SIG-M5 treated with dmso at 0.1 percent for 504 hours (cell line): ENCODE measurements around the gene TTLL11.
"Not testable (repeated sequence)": the region's sequence is repeated elsewhere in the genome, so short reads cannot be mapped to it uniquely, and the experiment has no call there.

ENCODE experiments used
- DNase-seq: peaks from one replicate; lab custom pipeline; 2025; ENCODE audit not compliant: unreplicated experiment; lab: John Stamatoyannopoulos, UW

Gene TTLL11

DNA sequence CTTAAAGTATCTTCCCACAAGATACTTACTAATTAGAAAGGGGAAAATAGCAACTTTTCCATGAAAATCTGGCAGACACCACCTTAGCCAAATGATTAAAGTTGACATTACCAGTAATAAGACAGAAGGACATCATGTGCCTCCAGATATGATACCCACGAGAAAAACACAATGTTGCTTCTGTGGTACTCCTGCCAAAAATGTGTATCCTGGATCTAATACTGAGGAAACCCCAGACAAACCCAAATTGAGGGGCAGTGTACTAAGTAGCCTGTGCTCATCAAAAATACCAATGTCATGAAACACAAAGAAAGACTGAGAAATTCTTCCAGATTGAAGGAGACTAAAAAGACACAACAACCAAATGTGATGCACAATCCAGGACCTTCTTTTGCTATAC is 85.3 kb downstream of the TTLL11 start:
- no peak for DNase-seq

DNA sequence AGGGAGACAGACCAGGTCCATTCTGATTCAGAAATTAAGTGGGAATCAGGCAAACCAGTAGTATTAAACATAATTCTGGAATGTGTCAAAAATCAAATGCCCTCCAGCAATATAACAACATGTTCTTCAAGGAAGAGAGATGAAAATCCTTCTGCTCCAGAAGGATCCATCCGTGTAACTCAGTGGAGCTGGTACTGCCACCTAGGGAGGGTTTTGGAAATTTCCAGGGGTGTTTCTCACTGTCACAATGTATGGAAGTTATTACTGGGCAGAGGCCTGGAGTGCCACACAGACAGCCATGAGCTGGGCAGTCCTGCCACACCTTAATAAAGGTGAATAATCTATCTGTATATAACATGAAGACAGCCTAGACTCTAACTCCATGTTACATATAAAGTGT is 87.5 kb downstream of the TTLL11 start:
- peak; percentile 11 for DNase-seq

DNA sequence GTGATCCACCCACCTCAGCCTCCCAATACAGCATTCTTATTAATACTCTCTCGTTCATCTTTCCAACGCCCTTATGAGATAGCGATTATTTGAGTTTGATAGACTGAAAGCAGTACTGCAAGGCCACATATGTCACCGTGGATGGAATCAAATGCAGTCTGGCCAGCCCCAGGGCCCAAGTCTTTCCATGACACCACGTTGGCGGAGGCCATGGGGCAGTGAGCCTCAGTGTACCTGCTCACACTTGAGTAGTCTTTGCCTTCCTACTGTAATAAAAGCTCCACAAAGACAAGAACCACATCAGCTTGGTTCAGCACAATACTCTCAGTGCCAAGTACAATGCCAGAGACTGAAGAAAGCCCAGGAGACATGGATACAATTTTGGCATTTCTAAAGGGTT is 88.5 kb downstream of the TTLL11 start:
- DNase-seq: no peak

DNA sequence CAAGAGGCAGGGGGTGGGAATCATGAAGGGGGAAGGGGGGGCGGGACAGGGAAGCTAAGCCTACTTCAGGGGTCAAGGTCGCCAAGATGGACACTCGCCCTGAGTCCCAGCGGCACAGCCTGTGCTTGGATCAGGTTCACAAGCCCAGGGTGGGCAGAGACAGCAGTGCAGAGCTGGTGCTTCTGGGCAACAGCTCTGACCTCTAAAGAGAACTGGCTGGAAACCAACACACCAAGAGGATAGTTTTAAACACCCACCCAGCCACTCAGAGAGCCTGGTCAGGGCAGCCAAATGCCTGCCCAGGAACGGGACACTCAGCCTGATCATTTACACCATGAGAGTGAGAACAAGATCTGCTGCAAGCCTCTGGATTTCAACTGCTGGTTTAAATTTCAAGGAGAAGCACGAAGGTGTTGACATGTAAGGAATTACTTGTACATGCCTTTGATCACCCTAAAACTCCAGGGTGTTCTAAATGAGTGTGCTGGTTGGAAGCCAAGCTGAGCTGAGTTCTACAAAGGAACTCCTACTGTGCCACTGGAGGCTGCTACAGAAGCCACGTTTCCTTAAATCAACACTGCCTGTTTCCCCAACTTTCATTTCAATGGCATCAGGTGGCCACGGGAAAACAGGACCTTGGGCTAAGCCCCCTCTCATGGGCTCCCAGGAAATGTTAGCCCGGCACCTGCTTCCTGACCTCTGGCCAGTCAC is 91.5 kb downstream of the TTLL11 start:
- no peak for DNase-seq

DNA sequence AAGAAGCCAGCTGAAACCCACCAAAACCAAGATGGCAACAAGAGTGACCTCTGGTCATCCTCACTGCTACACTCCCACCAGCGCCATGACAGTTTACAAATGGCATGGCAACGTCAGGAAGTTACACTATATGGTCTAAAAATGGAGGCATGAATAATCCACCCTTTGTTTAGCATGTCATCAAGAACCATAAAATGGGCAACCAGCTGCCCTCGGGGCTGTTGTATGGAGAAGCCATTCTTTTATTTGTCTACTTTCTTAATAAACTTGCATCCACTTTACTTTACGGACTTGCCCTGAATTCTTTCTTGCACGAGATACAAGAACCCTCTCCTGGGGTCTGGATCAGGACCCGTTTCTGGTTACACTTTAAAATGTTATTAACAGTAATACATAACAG is 92.6 kb downstream of the TTLL11 start:
- DNase-seq: not testable (repeated sequence)

DNA sequence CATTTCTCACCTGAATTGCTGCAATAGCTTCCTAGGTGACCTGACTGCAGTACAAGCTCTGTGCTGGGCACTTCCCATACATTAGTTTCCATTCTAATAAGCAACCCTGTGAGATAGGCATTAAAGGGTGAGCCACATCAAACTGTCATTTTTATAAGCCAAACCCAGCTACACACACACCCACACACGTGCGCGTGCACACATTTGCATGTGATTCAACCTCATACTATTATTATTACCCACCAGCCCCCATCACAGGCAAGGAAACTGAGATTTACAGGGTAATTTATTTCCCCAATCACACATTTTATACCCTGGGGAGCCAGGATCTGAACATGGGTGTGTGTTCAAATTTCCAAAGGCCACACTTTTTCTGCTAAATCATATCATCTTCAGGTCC is 93.6 kb downstream of the TTLL11 start:
- DNase-seq: no peak

DNA sequence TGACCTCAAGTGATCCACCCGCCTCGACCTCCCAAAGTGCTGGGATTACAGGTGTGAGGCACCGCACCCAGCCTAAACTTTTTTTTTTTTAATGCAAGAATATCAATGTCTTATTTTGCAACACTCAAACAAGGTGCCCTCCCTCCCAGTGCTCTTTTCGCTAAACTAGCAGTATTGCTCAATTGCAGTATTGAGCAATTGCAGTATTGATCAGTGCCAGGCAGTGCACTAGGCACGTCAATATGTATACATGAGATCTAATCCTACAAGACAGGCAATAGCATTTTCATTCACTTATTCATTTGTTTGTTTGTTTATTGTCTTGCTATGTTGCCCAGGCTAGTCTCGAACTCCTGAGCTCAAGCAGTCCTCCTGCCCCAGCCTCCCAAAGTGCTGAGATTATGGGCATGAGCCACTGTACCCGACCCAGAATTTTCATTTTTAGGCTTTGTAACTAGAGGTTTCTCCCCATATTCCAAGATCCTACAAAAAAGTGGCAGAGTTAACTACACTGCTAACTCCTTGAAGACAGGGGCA is 94.5 kb downstream of the TTLL11 start:
- peak; percentile 3 for DNase-seq

DNA sequence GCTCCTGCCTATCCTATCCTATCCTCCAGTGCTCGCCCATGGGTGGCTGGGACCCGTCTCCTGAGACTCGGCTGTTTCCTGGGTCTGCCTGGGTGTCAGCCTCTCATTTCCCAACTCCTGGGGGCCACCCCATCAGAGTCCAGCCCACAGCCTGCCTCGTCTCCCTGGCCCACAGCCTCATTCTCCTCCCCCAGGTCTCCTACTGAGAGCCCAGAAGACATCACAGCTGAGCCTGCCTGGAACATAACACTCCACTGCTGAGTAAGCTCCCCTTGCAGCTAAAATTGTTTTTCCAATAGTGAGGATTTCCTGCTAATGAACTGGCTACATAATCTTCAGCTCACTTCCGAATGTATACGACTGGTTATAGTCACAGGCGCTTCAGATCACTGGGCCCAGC is 95.3 kb downstream of the TTLL11 start:
- DNase-seq: no peak

DNA sequence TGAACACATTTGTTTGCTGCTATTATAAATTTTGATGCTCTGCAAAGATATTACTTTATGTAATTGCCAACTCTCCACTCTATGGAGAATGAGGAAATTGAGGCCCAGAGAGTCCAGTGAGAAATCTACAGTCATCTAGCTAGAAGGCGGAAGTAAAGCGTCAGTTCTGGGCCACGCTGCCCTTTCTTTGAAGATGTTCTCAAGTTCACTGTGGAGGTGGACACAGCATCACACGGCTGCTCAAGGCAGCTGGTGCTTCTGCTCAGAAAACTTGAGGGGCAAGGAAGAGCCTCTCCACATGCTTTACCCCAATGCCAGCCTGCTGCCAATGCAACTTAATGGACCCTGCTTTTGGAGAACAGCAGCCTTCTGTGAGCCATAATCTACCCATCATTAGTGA is 96.3 kb downstream of the TTLL11 start:
- DNase-seq: no peak

DNA sequence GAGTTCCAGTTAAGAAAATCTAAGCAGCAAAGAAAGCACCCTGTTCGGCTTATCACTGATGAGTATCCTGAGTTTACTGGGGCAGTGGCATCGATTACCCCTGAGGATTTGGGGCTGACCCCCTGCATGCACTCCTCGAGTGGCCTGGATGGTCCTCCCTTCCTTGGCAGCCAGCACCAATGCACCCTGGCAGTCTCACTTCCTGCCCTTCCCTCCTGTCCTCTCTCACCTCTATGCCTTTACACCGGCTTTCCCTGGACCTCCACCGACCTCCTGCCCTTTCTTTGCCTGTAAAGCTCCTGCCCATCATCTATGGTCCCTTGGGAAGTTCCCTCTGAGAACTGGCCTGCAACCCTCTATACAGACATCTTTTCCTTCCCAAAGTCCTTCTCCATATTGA is 97.1 kb downstream of the TTLL11 start:
- no peak for DNase-seq

DNA sequence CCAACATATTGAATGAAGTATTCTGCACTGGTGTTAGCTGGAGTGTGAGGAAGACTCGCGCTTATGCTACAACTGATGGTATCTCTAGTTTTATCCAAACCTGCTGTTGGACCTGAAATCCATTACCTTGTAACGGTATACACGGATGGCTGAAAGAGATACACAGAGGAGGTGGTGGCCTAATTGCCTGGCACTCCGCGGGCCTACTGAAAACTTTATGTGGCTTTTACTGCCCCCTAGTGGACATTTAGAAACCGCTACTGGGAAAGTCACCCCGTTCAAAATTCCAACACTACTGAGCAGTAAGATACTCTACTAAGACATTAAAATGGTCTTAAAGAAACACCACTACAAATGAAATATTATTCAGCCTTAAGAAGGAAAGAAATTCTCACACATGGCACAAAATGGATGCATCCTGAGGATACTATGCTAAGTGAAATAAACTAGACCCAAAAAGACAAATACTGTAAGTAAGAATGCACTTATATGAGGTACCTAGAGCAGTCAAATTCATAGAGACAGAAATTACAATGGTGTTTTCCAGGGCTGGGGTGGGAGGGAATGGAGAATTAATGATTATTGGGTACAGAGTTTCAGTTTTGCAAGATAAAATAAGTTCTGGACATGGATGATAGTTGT is 100.4 kb downstream of the TTLL11 start:
- peak; percentile 64 for DNase-seq

DNA sequence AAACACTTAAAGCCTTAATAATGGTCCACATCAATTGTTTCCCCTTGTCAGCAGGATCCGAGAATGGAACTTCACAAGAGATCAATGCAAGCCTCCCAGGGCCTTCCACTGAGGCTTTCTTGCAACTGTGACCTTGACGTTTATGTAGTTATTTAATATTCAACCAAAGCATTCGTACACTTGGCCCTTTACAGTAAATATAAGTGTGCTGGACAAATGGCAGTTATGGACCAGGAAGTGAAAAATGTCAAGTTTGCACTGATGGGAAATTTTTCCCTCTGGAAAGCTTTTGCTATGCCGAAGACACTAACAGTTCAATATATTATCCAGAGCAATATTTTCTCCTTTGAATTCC is 101.8 kb downstream of the TTLL11 start:
- no peak for DNase-seq

DNA sequence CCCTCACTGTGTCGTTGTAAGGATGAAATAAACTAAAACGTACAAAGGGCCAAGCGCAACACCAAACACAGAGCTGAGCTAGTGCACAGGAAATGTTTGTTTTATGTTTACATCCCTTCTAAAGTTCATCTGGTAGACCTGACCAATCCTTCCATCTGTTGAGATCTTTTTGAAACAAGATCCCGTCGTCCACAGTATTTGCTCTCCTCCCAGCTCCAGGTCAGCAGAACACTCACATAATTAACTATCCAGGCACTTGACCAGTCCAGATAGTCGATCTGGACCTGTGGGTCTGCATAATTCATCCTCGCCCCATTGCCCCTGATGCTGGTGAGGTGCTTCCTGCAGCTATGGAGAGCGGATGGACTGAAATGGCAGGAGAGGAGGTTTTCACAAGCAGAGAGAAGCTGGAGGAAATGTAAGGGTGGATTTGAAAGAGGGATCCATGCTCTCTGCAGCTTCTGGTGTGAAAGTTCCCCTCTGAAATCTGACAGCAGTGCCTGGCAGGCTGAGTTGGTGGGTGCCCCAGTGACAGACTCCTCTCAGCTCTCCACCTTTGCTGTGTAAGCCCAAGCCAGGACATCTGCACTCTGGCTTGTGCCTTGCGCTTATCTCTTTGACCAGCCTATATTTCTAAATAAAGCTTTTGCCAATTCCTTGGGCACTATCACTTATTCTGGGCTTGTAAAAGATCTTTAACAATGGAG is 102.4 kb downstream of the TTLL11 start:
- no peak for DNase-seq

DNA sequence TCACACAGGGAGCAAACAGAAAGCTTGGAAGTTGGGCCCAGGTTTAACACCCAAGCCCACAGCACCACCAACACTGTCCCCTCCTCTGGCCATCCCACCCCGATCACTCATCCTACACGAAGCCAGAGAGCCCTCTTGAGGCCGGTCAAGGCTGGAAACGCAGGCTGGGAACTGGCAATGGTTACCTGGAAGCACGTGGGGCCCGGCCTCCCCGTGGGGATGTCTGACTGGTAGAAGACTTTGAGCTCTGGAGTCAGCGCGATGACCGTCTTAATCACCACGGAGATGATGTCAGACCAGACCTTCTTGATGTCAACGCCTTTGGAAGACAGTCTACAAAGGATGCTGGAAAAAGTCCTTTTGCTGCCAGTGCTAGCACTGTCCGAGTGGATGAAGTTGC is 104.1 kb downstream of the TTLL11 start:
- no peak for DNase-seq

DNA sequence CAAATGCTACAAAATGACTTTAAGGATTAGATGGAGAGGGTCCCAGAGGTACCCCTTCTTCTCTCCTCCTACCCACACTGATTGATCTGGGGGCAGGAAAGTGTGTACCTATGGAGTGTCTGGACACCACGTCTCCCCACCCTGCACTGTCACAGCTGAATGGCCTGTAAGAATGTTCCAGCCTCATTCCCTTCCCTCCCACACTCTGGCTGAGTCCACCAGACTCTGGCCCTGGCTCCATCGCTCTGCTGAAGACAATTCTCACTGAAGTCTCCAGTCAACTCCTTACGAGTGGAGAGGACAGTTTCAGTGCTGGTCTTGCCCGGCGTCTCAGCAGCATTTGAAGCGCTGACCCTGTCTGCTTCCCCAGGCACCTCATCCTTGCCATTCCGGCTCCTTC is 105.8 kb downstream of the TTLL11 start:
- no peak for DNase-seq

DNA sequence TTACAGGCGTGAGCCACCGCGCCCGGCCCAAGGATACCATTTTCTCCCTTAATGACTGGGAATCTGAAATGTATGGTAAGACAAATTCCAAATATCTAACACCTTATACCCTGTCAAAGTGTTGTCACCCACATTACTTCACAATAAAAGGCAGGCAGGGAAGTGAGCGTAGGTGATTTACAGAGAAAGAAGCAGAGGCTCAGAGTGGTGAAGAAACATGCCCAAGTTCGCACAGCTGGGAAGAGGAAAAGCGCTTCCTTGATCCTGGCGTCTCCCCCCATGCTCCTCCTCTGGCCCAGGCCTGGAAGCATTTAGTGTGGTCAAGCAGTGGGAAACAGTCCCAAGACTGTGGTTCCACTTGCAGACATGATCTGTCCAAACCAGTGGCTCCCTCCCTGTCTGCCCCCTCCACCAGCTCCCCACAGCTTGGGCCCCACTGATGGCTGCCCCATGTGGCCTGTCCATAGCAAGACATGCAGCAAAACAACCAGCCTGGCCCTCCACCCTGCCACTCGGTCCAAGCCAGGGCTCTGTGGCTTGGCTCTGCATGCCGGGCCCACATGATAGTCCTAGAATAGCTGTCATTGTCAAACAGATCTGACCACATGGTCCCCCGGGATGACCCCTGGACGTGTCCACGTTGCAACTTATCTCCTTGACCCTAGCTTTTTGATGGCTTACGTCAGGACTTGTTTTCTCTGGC is 107.2 kb downstream of the TTLL11 start:
- no peak for DNase-seq

DNA sequence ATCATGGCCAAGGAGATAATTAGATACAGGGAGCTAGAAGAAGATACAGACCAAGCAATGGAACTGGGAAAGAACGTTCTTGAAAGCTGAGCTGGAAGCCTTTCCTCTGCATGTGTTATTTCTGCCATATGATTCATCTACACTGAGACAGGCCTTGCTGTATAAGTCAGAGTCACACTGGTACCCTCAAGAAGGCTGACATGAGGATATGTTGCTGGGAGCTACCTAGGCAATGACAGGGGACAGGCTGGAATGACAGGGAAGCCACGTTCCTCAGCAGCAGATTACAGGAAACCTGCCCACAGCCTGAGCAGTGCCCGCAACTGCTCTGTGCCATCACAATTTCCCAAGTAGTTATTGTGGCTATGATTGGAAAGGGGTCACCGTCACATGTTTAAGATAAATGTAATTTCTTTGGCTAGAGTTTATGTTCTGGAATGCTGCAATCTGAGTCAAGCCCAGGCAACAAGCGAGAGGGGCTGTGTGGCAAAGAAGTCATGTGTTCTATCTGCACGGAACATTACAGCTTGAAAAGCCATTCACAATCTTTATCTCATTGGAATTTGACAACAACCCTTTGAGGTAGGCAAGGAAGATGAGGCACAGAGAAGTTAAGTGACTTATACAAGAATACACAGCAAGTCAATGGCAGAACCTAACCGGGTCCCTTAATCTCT is 108.2 kb downstream of the TTLL11 start:
- DNase-seq: no peak

DNA sequence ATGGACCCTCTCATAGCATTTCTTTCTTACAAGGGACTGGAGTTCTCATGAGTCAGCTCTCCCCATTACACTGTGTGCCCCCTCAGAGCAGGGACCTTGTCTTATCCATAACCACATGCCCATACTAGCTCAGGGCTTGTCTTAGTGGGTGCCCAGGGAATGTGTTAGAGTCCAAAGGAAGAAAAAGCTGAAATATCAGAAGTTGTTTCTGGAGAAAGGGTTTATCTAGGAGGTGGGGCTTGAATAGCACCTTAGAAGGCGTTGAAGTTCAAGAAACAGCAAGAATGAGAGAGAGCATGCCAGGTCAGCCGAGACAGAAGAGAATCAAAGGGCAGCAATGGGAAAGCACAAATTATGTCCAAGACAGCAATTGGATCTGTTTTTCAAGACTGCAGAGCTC is 109.4 kb downstream of the TTLL11 start:
- no peak for DNase-seq

DNA sequence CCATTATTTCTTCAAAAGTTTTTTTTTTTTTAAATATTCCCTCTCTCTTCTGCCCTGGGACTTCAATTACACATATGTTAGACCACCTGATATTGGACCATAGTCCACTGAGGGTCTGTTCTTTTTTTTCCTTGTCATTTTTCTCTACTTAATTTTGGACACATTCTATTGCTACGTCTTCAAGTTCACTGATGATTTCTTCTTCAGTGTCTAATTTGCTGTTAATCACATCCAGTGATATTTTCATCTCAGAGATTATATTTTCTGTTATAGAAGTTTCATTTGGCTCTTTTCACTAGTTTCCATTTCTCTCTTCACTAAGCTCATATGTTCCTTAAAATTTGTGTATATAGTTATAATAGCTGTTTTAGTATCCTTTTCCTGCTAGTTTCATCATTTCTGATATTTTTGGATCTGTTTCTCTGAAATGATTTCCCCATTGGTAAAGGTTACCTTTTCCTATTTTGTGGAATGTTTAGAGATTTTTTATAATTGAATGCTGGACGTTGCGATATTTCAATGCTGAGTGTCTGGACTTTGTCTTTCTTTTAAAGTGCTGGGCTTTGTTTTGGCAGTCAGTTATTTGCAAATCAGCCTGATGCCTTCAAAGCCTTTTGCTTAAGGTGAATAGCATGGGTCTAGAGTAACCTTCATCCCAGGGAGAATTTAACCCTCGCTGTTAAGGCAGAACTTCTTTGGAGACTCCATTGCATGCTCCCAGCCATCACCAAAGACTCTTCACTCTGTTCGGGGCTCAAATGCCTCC is 111.8 kb downstream of the TTLL11 start:
- no peak for DNase-seq

DNA sequence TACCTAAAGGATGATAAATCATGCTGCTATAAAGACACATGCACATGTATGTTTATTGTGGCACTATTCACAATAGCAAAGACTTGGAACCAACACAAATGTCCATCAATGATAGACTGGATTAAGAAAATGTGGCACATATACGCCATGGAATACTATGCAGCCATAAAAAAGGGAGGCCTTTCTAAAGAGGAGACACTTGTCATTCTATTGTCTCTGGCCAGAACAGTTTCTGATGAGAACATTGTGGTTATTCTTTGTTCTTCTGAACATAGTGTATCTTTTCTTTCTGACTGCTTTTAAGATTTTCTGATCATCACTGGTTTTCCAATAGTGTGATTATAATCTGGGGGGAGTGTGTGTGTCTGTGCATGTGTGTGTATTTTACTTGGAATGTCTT is 112.4 kb downstream of the TTLL11 start:
- not testable (repeated sequence) for DNase-seq
